AG04450 (cell line): ENCODE data around the gene INTS1. TPM values are rescaled to one million over a fixed set of nuclear protein-coding genes. Genes with fewer than 3 reads are reported as not detected.

Source experiments
- CTCF ChIA-PET: fragments of 300-600, 350-600 bp; formaldehyde crosslinking; extraction: SDS; loops from one replicate; lab custom pipeline; 2022; ENCODE audit warnings: antibody characterized with exemption, inconsistent platforms; lab: Charles Lee
- POLR2A ChIA-PET: fragments of 350-600 bp; formaldehyde crosslinking; extraction: SDS; loops from one replicate; lab custom pipeline; 2021; ENCODE audit warnings: antibody characterized with exemption, inconsistent platforms; lab: Yijun Ruan, JAX
- DNase-seq: peaks from one replicate; pipeline ENCODE4 v3.0.0-alpha.2; 2011; ENCODE audit warnings: low read depth, low spot score
- H3K27ac ChIP-seq: one replicate; pipeline ENCODE4 v1.5.1; 2012; ENCODE audit warnings: low read depth, low read length, control low read depth
- H3K27me3 ChIP-seq: one replicate; pipeline ENCODE4 v1.6.0; 2012; ENCODE audit warnings: low read length; ENCODE audit not compliant: control insufficient read depth, insufficient read depth
- H3K4me3 ChIP-seq: 2 replicates; pipeline ENCODE4 v1.5.1; 2011; ENCODE audit warnings: mild to moderate bottlenecking, low read depth, low read length, control low read depth
- H3K9me3 ChIP-seq: 2 replicates; pipeline ENCODE4 v1.5.1; 2012; ENCODE audit warnings: low read length; ENCODE audit not compliant: control insufficient read depth, insufficient read depth
- CTCF ChIP-seq: IDR thresholded peaks from 2 replicates; pipeline ENCODE4 v1.5.1; 2011; ENCODE audit warnings: low read depth, low read length, control low read depth, inconsistent platforms
- polyA plus RNA-seq: library from polyadenylated mRNA; depleted of rRNA; stranded (reverse); fragments of >200 nt; gene quantifications from 2 replicates; pipeline ENCODE4 v1.2.3, GENCODE V29; 2011

Gene INTS1
- polyA plus RNA-seq, 1 experiment: 9.0 TPM

GRCh38 chr7:1442355-1443124, 61.6 kb downstream of the INTS1 start:
- ChIA-PET CTCF (interaction anchor here (0.6 to 2.6 kb wide), 3 partner anchors 10 to 129 kb away, joined by 5 to 13 read pairs (median 7); no protein-coding TSS in a partner anchor), POLR2A (no interaction called here)
- H3K27me3 ChIP-seq: no peaks in the 10 kb centered on the region
- no peak for DNase-seq
- H3K9me3 ChIP-seq: peaks cover 5% of the 10 kb centered on the region; the same call in 1 of the 2 replicates
- no peak overlapping the region for H3K27ac ChIP-seq
- TF ChIP-seq CTCF: no peak
- H3K4me3 ChIP-seq: no peak overlapping the region

GRCh38 chr7:1441615-1442354, 62.4 kb downstream of the INTS1 start:
- CTCF ChIA-PET: interaction anchor here (2.6 kb wide), 1 partner anchor 9 kb away, joined by 13 read pairs; no protein-coding TSS in a partner anchor
- Histone ChIP-seq H3K4me3 (no peak overlapping the region), H3K27ac (no peak overlapping the region), H3K9me3 (peaks cover 5% of the 10 kb centered on the region; the same call in 1 of the 2 replicates), H3K27me3 (no peaks in the 10 kb centered on the region)
- DNase-seq: no peak
- POLR2A ChIA-PET: no interaction called here
- TF ChIP-seq CTCF: no peak

GRCh38 chr7:1440620-1441019, 63.6 kb downstream of the INTS1 start:
- DNase-seq: no peak
- H3K27ac ChIP-seq: no peak overlapping the region
- POLR2A ChIA-PET: no interaction called here
- no peak overlapping the region for H3K4me3 ChIP-seq
- no peaks in the 10 kb centered on the region for H3K27me3 ChIP-seq
- TF ChIP-seq CTCF: no peak
- H3K9me3 ChIP-seq: peaks cover 5% of the 10 kb centered on the region; the same call in 1 of the 2 replicates
- CTCF ChIA-PET: interaction anchor here (2.6 kb wide), 1 partner anchor 8 kb away, joined by 13 read pairs; no protein-coding TSS in a partner anchor

GRCh38 chr7:1439373-1440363, 64.5 kb downstream of the INTS1 start:
- POLR2A ChIA-PET: no interaction called here
- Histone ChIP-seq H3K27me3 (no peaks in the 10 kb centered on the region), H3K4me3 (no peak overlapping the region), H3K27ac (no peak overlapping the region), H3K9me3 (peaks cover 5% of the 10 kb centered on the region; the same call in 1 of the 2 replicates)
- TF ChIP-seq CTCF: no peak
- no peak for DNase-seq
- CTCF ChIA-PET: interaction anchor here (2.6 kb wide), 1 partner anchor 7 kb away, joined by 13 read pairs; no protein-coding TSS in a partner anchor
